ENCODE results near the gene OR4D1. TPM values are rescaled to one million over a fixed set of nuclear protein-coding genes. Genes with fewer than 3 reads are reported as not detected.

Gene OR4D1
- total and polyA plus RNA-seq, 2 of the 8 experiments (the other 6 are each of a cell fraction or from before 2014, with no cell fraction given) = 0.32 to 0.39 TPM

DNA sequence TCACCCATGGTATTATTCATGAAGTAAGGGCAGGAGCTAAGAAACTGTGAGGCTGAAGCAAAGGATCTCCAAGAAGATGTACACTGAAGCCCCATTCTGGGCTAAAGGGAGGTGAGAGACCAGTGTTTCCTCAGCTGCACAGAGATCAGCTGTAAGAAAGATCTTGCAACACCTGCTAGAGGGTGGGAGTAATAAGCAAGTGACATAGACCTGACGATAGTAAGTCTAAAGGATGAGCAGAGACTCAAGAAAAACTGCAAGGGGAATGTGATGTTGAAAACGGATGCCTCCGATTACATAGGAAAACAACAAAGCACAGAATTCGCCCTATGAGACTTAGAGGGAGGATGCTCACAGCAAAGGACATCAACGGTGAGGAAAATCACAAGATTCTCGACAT is 18.5 kb downstream of the OR4D1 start, which contains the start of gene OR4D2 (continued):
- TF ChIP-seq KDM5A (IDR thresholded peaks at IDR 0.05; ENCODE audit: low read length) = no peak

Measured in H1 (cell line).